Heart left ventricle (tissue), 13 donors: Measurements from ENCODE around the gene ASB13.

Experiments used
- CTCF ChIP-seq, 12 donors: fragments of 200-600 bp; sonication (generic) in 4 of 12; IDR thresholded peaks; one replicate each; pipeline versions ENCODE4 v1.5.0 to v1.8.0; 2018 to 2022; ENCODE audit warnings: antibody characterized with exemption in 12 of 12, mild to moderate bottlenecking in 5 of 12
- POLR2A ChIP-seq, 2 donors: fragments of 450-650 bp; IDR thresholded peaks; one replicate each; pipeline ENCODE4 v1.6.1; 2017; ENCODE audit warnings: antibody characterized with exemption in 2 of 2, mild to moderate bottlenecking in 2 of 2, moderate library complexity in 2 of 2
- donor health status: ischemic (EF 13 %, LVEDD 7.1; RV severe dilation, severe dysfunction).
- donor health status: DM: no; HTN: yes; CAD: no.
- donor health status: DM: no; HTN: no; CAD: no.
- donor health status: ischemic (EF 25% LVEDD 6.9; RV normal size, moderate dysfunction).
- donor health status: ischemic (EF 25% LVEDD 5.7; RV mildly dilated, moderate dysfunction).
- donor health status: ischemic (EF 35%, LVEDD 5.7; RV mildly dilated, moderate dysfunction).
- donor health status: nonischemic (EF 11% LVEDD 7.7; RV severe dilation, severe dysfunction).
- donor health status: DM: yes; HTN: yes; CAD: no.
- donor health status: PGD.
- donor health status: ischemic (EF 29% LVEDD 5.4; RV normal size, mild dysfunction).
- donor health status: nonischemic (EF 23%, LVEDD 6.1; RV moderate dilation, normal function).

GRCh38 chr10:5670662-5671375 lies 4.4 kb upstream of the ASB13 start:
- TF ChIP-seq CTCF (IDR thresholded peaks at IDR 0.05) (no peak), POLR2A (IDR thresholded peaks at IDR 0.05) (no peak)
